ENCODE measurements around the gene FGF19. TPM values are rescaled to one million over a fixed set of nuclear protein-coding genes. Genes with fewer than 3 reads are reported as not detected.

The FGF19 gene
- total RNA-seq, 2 donors from 2014 or later: not detected

GRCh38 chr11:69654660-69655478 lies 49.0 kb downstream of the FGF19 start:
- Histone ChIP-seq H3K36me3 (peaks cover 42% of the 10 kb centered on the region), H3K4me1 (no peaks in the 10 kb centered on the region), H3K4me3 (no peak overlapping the region), H3K27ac (no peak overlapping the region), H3K9me3 (no peaks in the 10 kb centered on the region), H3K27me3 (no peaks in the 10 kb centered on the region)
- DNase-seq (ENCODE audit: low spot score): no peak
- TF ChIP-seq CTCF (IDR thresholded peaks at IDR 0.05): no peak

DNA sequence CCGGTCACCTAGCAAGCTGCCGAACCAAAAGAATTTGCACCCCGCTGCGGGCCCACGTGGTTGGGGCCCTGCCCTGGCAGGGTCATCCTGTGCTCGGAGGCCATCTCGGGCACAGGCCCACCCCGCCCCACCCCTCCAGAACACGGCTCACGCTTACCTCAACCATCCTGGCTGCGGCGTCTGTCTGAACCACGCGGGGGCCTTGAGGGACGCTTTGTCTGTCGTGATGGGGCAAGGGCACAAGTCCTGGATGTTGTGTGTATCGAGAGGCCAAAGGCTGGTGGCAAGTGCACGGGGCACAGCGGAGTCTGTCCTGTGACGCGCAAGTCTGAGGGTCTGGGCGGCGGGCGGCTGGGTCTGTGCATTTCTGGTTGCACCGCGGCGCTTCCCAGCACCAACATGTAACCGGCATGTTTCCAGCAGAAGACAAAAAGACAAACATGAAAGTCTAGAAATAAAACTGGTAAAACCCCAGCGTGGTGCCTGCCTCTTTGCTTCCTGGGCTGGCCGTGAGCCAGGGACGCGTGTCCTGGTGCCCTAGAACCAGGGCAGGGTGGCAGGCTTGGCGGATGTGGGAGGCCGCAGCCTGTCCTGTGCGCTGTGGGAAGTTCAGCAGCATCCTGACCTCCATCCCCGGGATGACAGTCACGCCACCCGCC lies 49.7 kb downstream of the FGF19 start:
- H3K4me3 ChIP-seq: no peak overlapping the region
- H3K9me3 ChIP-seq: no peaks in the 10 kb centered on the region
- H3K36me3 ChIP-seq: peaks cover 49% of the 10 kb centered on the region
- no peaks in the 10 kb centered on the region for H3K27me3 ChIP-seq
- no peak for DNase-seq (ENCODE audit: low spot score)
- H3K4me1 ChIP-seq: no peaks in the 10 kb centered on the region
- H3K27ac ChIP-seq: no peak overlapping the region
- TF ChIP-seq CTCF (IDR thresholded peaks at IDR 0.05): no peak

DNA sequence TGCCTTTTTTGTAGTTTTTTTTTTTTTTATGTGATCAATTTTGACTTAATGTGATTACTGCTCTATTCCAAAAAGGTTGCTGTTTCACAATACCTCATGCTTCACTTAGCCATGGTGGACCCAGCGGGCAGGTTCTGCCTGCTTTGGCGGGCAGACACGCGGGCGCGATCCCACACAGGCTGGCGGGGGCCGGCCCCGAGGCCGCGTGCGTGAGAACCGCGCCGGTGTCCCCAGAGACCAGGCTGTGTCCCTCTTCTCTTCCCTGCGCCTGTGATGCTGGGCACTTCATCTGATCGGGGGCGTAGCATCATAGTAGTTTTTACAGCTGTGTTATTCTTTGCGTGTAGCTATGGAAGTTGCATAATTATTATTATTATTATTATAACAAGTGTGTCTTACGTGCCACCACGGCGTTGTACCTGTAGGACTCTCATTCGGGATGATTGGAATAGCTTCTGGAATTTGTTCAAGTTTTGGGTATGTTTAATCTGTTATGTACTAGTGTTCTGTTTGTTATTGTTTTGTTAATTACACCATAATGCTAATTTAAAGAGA lies 50.3 kb downstream of the FGF19 start:
- Histone ChIP-seq H3K4me3 (no peak overlapping the region), H3K36me3 (peaks cover 53% of the 10 kb centered on the region), H3K27me3 (no peaks in the 10 kb centered on the region), H3K9me3 (no peaks in the 10 kb centered on the region), H3K4me1 (no peaks in the 10 kb centered on the region), H3K27ac (no peak overlapping the region)
- DNase-seq (ENCODE audit: low spot score): no peak
- TF ChIP-seq CTCF (IDR thresholded peaks at IDR 0.05): no peak

DNA sequence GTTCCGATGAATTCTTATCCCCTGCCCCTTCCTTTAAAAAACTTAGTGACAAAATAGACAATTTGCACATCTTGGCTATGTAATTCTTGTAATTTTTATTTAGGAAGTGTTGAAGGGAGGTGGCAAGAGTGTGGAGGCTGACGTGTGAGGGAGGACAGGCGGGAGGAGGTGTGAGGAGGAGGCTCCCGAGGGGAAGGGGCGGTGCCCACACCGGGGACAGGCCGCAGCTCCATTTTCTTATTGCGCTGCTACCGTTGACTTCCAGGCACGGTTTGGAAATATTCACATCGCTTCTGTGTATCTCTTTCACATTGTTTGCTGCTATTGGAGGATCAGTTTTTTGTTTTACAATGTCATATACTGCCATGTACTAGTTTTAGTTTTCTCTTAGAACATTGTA lies 50.8 kb downstream of the FGF19 start:
- no peaks in the 10 kb centered on the region for H3K4me1 ChIP-seq
- TF ChIP-seq CTCF (IDR thresholded peaks at IDR 0.05): no peak
- H3K27me3 ChIP-seq: no peaks in the 10 kb centered on the region
- H3K4me3 ChIP-seq: no peak overlapping the region
- H3K27ac ChIP-seq: no peak overlapping the region
- peaks cover 53% of the 10 kb centered on the region for H3K36me3 ChIP-seq
- DNase-seq (ENCODE audit: low spot score): no peak
- H3K9me3 ChIP-seq: no peaks in the 10 kb centered on the region

DNA sequence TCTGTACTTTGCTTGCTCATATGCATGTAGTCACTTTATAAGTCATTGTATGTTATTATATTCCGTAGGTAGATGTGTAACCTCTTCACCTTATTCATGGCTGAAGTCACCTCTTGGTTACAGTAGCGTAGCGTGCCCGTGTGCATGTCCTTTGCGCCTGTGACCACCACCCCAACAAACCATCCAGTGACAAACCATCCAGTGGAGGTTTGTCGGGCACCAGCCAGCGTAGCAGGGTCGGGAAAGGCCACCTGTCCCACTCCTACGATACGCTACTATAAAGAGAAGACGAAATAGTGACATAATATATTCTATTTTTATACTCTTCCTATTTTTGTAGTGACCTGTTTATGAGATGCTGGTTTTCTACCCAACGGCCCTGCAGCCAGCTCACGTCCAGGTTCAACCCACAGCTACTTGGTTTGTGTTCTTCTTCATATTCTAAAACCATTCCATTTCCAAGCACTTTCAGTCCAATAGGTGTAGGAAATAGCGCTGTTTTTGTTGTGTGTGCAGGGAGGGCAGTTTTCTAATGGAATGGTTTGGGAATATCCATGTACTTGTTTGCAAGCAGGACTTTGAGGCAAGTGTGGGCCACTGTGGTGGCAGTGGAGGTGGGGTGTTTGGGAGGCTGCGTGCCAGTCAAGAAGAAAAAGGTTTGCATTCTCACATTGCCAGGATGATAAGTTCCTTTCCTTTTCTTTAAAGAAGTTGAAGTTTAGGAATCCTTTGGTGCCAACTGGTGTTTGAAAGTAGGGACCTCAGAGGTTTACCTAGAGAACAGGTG lies 51.8 kb downstream of the FGF19 start:
- Histone ChIP-seq H3K4me1 (peaks cover 0 to 3% of the 10 kb centered on the region in 2 donors), H3K27ac (no peak overlapping the region), H3K36me3 (peaks cover 53% of the 10 kb centered on the region), H3K4me3 (no peak overlapping the region), H3K27me3 (no peaks in the 10 kb centered on the region), H3K9me3 (no peaks in the 10 kb centered on the region)
- no peak for DNase-seq (ENCODE audit: low spot score)
- no peak for TF ChIP-seq CTCF (IDR thresholded peaks at IDR 0.05)
